Suppressor macrophage (primary cell): ENCODE results near the gene DLX6.

ENCODE experiments used
- DNase-seq, 4 experiments: peaks; one replicate each; pipeline ENCODE4 v3.0.0-alpha.2; 2020 to 2022
- total RNA-seq, 17 experiments: gene quantifications; one replicate each; lab custom pipeline; 2026; ENCODE audit warnings: mixed read lengths in 6 of 17, inconsistent platforms in 3 of 17; lab: John Stamatoyannopoulos, UW

DLX6 gene
- 0 to 1.7 (median 0) reads per million in 17 experiments for total RNA-seq

DNA sequence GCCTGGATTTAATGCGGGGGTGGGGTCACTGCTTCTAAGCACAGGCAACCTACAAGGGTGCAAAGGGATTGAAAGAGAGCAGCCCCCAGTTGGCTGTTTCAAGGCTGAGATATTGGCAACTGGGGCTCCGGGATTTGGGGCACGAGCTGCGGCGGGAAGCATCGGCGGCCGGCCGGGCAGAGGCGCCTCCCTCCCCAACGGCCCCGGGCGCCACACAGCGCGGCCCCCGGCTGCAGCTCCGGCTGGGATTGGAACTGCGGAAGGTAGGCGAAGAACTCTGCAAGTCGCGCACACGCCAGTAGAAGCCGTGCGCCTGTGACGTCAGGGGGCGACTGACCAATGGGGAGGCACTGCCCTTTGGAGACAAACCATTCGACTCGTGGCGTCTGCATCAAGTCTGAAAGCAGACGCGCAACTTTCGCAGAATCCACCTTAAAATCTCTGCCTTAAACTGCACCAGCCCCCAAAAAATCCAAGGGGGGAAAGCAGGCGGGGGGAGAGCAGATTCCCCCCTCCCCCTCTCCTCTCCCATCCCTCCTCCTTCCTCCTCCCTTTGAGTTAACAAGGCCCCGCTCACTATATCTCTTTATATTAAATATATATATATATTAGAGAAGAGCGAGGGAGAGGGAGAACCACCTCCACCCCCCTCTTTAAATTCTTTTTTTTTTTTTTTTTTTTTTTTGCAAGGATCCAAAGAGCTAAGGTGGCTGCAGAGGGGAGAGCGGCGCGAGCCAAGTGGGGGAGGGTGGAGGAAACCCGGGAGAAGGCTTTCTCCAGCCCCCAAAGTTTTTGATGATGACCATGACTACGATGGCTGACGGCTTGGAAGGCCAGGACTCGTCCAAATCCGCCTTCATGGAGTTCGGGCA lies at the start of gene DLX6:
Gene DLX6, plus strand, starts transcription at position 371 of the 872 bp plus-strand sequence. Its CDS starts 425 bp downstream, at position 796.
- DNase-seq = peak in 3 of 4 experiments; percentile 11 to 26 (median 16)

DNA sequence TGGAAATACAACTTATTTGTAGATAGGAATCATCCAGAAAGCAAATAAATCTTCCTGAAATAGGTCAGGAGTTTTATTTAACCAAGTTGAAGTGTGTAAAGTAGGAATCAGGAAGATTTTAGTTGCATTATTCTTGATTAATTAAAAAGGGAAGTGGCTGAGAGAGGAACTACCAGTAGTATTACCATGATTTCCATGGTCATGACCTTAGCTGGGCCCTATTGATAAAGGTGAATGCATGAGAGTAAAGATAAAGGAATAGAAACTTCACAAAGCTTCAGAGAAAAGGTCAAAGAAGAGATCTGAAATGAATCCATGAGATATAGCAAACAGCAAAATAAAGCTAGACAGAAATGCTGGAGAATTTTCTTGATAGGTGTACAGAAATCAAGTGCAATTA lies 46.2 kb upstream of the DLX6 start:
- DNase-seq = peak in 1 of 4 experiments; percentile 1

DNA sequence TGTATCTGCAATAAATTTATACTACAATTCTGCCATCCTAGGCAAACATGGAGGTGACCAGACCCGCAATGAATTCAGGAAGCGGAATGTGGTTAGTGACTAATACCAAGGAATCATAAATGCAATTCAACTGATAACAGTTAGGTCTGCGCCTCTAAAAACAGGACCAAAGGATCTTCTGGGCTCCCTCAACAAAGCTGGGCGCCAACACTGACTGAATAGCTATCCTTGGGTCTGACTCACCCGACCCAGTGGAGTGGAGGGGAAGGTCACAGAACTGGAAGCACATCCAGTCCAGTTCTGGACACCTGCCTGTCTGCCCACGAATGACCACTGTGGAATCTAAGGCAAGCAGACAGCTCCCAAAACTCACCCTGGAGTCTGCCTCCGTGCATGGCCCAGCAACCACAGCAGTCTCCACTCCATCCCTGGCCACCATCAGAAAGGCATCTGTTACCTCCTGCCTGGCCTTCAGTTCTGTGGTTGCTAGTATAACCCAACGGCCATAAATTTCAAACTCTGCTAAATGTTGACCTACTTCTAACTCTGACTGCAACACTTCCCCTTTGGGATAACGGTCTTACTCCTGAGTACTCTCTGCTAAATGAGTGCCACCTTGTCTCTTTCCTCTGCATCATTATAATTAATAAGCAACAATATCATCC lies 43.0 kb upstream of the DLX6 start:
- no peak for DNase-seq

DNA sequence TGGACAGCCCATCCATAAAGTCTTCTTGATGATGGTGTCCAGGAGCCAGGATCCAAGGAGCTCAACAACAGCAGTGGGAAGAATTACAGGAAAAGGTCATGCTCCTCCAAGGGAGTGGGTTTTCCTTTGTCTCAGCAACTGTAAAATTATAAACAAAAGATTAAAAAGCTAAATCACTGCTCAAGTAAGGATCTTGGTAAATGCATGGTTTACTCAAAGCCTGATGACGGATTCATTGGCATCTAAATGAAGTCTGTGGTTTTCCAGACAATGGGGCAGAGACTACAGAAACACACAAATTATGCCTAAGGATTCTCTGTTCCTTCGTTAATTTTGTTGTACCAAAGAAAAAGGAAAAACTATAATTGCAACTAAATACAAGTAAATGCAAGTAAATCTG lies 36.4 kb upstream of the DLX6 start:
- DNase-seq = no peak

DNA sequence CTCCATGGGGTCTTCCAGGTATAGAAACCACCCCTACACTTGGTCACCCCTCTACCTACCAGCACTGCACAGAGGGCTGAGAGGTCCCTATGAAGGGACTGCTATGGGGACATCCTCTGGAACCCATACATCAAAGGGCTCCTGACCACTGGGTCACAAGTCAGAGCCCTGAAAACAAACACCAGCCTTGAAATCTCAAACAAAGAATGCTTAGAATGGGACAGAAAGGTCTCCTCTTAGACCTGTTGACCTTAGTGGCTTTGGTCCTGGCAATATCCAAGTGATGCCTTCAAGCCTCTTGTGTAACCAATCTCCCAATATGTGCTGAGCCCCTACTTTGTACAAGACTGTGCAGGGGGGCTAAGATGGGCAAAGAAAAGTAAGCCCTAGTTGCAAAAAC lies 34.6 kb upstream of the DLX6 start:
- no peak for DNase-seq

GRCh38 chr7:96973986-96974385 lies 31.4 kb upstream of the DLX6 start:
- no peak for DNase-seq

DNA sequence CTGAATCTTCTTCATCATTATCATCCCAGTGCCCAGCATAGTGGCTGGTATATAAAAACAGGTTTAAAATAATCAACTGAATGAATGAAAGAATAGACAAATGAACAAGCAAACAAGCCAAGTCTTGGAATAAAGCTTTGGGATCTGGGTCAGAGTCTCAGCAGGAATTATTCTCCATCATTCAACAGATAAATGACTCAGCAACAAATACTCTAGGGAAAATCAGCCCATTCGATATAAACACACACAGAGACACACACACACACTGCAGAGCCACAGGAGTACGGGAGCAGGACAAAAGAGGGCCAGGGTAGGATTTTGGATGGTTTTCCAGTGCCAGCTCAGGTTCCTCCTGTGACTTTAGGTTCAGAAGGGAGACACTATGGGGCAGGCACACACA lies 29.2 kb upstream of the DLX6 start:
- DNase-seq = no peak

DNA sequence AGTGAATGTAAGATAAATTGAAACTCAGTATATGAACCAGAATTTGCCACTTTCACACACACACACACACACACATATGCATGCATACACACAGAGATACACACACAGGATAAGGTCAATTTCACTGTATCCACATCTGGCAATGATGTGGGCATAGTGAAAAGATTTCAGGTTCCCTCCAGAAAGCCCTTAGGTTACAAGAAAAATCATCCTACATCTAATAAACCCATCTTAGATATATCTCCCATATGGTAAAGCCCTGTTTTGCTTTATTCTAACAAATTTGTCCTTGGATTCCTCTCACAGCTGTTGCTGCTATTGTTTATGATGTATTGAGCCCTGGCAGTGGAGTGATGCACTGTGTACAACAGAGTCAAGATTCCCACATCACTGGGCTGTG lies 27.9 kb upstream of the DLX6 start:
- no peak for DNase-seq

DNA sequence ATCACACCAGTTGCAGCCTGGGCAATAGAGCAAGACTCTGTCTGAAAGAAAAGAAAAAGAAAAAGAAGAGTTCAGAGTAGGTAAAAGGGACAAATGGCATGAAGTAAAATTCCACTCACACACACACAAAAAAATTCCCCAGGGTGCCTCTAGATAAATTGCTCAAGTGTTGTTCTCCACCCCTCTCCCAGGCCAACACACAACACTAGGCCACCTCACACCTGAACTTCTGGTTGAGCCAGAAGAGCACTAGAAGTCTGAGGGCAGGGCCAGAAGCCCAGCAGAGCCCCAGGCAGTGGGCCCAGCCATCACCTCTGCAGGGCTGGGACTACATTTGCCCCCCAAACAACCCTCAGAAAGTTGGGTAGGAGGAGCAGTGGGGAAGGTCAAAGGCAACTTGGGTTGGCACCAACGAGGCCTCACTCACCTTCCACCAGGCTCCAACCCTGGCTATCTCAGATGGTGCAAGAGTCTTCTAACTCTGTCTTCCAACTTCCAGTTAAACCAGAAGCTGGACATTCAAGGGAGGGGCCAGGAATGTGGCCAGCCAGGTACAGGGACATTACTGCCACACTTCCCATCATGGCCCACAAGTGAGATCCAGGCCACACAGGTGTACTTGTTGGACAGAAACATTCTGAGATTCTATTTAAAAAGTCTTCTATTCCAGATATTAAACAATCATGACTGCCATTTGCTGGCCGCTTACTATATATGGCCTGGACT lies 25.6 kb upstream of the DLX6 start:
- DNase-seq = no peak

GRCh38 chr7:96982586-96982985 lies 22.8 kb upstream of the DLX6 start:
- no peak for DNase-seq

- no peak for DNase-seq
These were observed 19.4 kb upstream of the DLX6 start for GRCh38 chr7:96985992-96986391.

GRCh38 chr7:96986901-96987300 lies 18.5 kb upstream of the DLX6 start:
- DNase-seq = no peak

GRCh38 chr7:96987719-96988118 lies 17.6 kb upstream of the DLX6 start:
- DNase-seq = no peak

GRCh38 chr7:96989241-96989858 lies 16.0 kb upstream of the DLX6 start:
- DNase-seq = no peak

- DNase-seq = no peak
These were observed 15.5 kb upstream of the DLX6 start for GRCh38 chr7:96989859-96990317.

- no peak for DNase-seq
These were observed 13.7 kb upstream of the DLX6 start for GRCh38 chr7:96991546-96992191.

DNA sequence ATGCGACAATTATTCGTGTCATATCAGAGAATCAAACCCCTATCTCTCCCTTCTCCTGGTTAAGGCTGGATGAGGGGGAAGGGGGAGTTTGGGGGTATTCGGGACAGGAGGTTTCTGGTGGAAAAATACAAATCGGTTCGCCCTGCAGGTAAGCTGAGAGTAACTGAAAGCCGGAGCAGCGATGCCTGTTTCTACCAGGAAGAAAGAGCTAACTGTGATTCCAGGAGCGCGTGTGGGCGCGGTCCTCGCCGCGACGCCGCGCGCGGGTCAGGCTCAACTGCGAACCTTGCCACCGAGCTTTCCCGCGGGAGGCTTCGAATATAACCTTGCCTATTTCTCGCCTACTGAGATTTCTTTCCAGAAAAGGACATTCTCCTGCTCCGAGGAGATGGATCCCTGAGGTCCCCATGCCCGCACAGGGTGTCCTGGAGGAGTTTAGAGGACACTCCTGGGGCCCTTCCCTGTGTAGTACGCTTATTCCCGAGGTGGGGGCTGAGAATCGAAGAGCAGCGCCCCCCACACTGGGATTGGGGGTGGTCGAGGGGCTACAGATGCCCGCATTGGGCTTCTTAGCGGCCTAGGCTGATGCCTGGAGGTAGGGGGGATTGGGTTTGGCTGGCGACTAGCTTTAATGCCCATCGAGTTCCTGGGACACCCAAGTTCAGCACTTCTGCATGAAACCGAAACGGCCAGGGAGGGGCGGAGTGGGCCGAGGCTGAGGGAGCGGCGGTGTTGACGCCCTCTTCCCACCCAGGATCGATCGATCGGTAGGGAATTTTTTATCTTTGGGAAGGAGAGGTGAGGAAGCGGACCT lies 13.0 kb upstream of the DLX6 start:
- DNase-seq = no peak

GRCh38 chr7:96993094-96993865 lies 12.1 kb upstream of the DLX6 start:
- no peak for DNase-seq

DNA sequence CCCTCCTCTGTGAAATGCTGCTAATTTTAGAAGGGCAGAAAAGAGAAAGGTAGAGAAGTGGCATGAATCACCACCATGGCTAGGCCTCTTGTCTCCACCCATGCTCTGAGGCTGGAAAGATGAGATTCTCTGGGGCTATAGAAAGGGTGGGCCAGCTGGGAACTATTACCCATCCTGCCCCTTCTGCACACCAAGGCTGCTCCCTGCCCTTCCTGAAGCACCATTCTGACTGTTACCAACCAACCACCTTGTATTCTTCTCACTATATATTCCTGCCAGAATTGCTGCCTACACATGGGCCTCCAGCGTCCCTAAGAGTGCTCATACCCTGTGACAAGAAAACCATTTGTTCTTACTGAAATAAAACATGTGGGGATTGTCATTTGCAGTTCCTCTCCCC lies 11.4 kb upstream of the DLX6 start:
- DNase-seq = no peak

DNA sequence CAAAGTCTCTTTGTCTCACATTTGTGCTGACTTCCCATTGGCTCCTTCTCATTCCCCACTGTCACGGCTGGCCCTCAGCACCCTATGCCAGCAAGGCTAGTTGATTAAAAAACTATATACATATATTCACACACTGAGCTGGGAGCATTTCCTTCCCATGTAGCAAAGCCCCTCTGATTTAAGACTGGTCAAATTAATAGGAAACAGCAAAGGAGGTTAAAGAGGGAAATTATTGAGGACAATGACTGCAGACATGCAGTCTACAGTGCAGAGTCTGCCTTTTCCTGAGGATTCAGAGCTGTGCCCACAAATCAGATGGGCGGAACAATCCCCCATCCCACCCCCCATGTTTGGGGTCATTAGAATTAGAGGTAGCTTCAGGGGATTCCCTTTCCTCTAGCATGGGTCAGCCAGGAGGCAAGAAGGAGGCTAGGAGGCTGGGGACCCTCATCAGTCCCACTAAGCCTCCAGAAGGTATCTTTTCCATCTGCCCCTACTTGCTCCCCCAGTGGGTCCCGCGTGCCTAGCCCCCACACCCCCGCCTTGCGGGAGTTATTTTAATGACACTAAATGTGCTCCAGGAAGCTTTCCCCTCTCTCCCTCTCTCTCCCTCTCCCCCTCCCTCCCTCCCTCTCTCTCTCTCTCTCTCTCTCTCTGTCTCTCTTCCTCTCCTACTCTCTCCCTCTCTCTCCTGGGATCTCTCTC lies 9.8 kb upstream of the DLX6 start:
- DNase-seq = no peak
